Psoas muscle (tissue), 8 donors: Measurements from ENCODE around the gene SMARCA2. TPM values are rescaled to one million over a fixed set of nuclear protein-coding genes. Genes with fewer than 3 reads are reported as not detected.

ENCODE experiments used
- ATAC-seq, 4 donors: fragments of 200-7000 bp; cut with Tn5 transposase; one replicate each; pipeline ENCODE4 v1.9.1; 2020; ENCODE audit warnings: moderate library complexity in 3 of 4, mild to moderate bottlenecking in 2 of 4
- DNase-seq, 2 donors: peaks; one replicate each; pipeline ENCODE4 v3.0.0-alpha.2; 2020
- H3K27ac ChIP-seq: fragments of 200-600 bp; one replicate; pipeline ENCODE4 v1.8.0; 2022
- H3K27me3 ChIP-seq, 3 donors: fragments of 200-600 bp in 1 of 3; one replicate each; pipeline versions ENCODE4 v1.6.1 to v1.8.0; 2013 to 2022; ENCODE audit warnings: low read length in 2 of 3, mild to moderate bottlenecking in 2 of 3, moderate library complexity in 1 of 3; ENCODE audit not compliant: insufficient read depth in 3 of 3
- H3K36me3 ChIP-seq, 2 donors: fragments of 200-600 bp in 1 of 2; one replicate each; pipeline versions ENCODE4 v1.6.1 to v1.8.0; 2013 to 2022; ENCODE audit warnings: low read depth in 1 of 2, mild to moderate bottlenecking in 1 of 2, moderate library complexity in 1 of 2; ENCODE audit not compliant: insufficient read depth in 1 of 2
- H3K4me1 ChIP-seq: fragments of 200-600 bp; one replicate; pipeline ENCODE4 v1.8.0; 2022
- H3K4me3 ChIP-seq: fragments of 200-600 bp; one replicate; pipeline ENCODE4 v1.8.0; 2022; ENCODE audit warnings: mild to moderate bottlenecking
- H3K9me3 ChIP-seq: fragments of 200-600 bp; one replicate; pipeline ENCODE4 v1.8.0; 2022
- WGBS, 3 donors: extraction: QIAGEN DNeasy Blood & Tissue Kit; methylation state at CpG; one replicate each; pipeline versions ENCODE4 v1.1.6 to v1.1.7; 2013; 5-methylcytosine and 5-hydroxymethylcytosine counted together
- intact Hi-C, 2 donors: fragments of 100-400 bp; cut with DNase I; formaldehyde crosslinking; loops; one replicate each; pipeline versions ENCODE4 v1.11.0 to v1.14.2; 2022
- polyA plus RNA-seq, 3 donors: library from polyadenylated mRNA; stranded (reverse); fragments of 200-250 nt; gene quantifications; one replicate each; pipeline ENCODE4 v1.2.3, GENCODE V29; 2013
- total RNA-seq, 4 donors: library from RNA; stranded (reverse); fragmentation: NEBNext Ultra II Directional in 2 of 4; extraction: Animal tissue kit (Norgen Biotek cat#: 25700) in 2 of 4; gene quantifications; one replicate each; pipeline versions ENCODE4 v1.2.1 to v1.2.4, GENCODE V29; 2021 to 2023
- TF ChIP-seq, protein P1 (sequence below): fragments of 200-600 bp; IDR thresholded peaks from one replicate; pipeline ENCODE4 v1.8.0; 2022; ENCODE audit warnings: antibody characterized with exemption
- donor health status: healthy with polysubstance abuse.
- donor health status: DM: no; HTN: no; CAD: no; lungs with moderate emphysema.
- donor health status: Bipolar disorder and iron deficiency.
- donor health status: healthy.
- donor health status: DM: yes; HTN: yes; CAD: no.
- donor health status: DM: no; HTN: no; CAD: no.
- donor health status: DM: no; HTN: no; CAD: no.
- donor health status: DM: yes; HTN: yes; CAD: no.

The SMARCA2 gene
- total and polyA plus RNA-seq, 7 donors, result 13.8 to 97.2 (median 64.6) TPM

DNA sequence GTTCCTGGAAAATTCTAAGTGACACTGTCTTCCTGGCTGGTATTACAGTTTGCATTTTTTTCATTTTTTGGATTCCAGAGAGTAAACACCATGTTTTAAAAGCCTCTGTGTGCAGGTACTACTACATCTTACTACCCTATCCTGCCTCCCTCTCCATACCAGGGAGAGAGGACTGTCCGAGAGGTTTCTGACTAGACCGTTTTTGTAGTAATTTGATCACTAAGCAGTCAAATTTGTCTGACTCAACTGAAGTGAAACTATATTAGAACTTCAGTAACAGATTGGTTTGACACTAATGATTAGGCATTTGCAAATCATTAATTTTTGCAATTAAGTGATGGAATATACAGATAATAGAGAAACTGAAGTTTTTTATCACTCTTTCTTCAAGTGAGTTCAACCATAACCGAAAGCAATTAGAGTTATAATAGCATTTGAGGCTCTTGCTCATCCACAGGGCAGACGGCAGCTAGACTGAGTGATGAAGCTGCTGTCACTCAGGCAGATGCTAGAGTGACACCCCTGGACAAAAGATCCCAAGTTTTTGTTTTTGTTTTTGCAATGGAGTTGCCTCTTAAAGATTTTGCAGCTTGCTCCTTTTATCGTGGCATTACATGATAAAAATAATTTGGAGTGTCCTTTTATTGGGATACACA is 44.3 kb downstream of the SMARCA2 start:
- ATAC-seq, result no peak
- TF ChIP-seq, protein P1, sequence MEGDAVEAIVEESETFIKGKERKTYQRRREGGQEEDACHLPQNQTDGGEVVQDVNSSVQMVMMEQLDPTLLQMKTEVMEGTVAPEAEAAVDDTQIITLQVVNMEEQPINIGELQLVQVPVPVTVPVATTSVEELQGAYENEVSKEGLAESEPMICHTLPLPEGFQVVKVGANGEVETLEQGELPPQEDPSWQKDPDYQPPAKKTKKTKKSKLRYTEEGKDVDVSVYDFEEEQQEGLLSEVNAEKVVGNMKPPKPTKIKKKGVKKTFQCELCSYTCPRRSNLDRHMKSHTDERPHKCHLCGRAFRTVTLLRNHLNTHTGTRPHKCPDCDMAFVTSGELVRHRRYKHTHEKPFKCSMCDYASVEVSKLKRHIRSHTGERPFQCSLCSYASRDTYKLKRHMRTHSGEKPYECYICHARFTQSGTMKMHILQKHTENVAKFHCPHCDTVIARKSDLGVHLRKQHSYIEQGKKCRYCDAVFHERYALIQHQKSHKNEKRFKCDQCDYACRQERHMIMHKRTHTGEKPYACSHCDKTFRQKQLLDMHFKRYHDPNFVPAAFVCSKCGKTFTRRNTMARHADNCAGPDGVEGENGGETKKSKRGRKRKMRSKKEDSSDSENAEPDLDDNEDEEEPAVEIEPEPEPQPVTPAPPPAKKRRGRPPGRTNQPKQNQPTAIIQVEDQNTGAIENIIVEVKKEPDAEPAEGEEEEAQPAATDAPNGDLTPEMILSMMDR, result no peak
- intact Hi-C loops, result no loop called here
- H3K9me3 ChIP-seq, result no peaks in the 10 kb centered on the region
- H3K4me3 ChIP-seq, result no peak overlapping the region
- no peak for DNase-seq
- no peaks in the 10 kb centered on the region for H3K4me1 ChIP-seq
- WGBS, 3 donors, result 69 to 87% (median 75%) methylated on average over 5 of the region's 5 CpGs
- H3K27me3 ChIP-seq, result no peaks in the 10 kb centered on the region
- H3K27ac ChIP-seq, result no peak overlapping the region
- peaks cover 8 to 97% of the 10 kb centered on the region in 2 donors for H3K36me3 ChIP-seq

DNA sequence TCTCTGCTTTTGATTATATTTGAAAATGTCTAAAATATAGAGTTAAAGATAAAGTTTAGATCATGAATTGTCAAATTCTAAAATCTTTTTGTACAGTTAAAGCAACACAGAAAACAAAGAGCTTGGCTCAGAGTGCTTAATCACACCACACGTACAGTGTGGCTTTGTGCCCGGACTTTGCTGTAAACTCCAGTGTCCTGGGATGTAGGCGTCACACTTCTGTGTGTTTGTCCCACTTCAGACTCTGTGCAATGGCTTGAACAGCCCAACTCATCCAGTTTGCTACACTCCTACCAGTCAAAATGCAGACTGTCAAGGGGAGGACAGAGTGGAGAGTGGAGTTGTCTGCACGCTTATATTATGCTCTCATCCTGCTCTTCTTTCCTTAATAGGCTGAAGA is 45.3 kb downstream of the SMARCA2 start:
- no peak overlapping the region for H3K4me3 ChIP-seq
- H3K4me1 ChIP-seq, result no peaks in the 10 kb centered on the region
- 69 to 84% (median 82%) methylated on average over 4 of the region's 4 CpGs for WGBS, 3 donors
- peaks cover 8 to 97% of the 10 kb centered on the region in 2 donors for H3K36me3 ChIP-seq
- intact Hi-C loops, result no loop called here
- TF ChIP-seq, protein P1, result no peak
- no peak overlapping the region for H3K27ac ChIP-seq
- DNase-seq, result no peak
- H3K9me3 ChIP-seq, result no peaks in the 10 kb centered on the region
- no peak for ATAC-seq
- no peaks in the 10 kb centered on the region for H3K27me3 ChIP-seq

DNA sequence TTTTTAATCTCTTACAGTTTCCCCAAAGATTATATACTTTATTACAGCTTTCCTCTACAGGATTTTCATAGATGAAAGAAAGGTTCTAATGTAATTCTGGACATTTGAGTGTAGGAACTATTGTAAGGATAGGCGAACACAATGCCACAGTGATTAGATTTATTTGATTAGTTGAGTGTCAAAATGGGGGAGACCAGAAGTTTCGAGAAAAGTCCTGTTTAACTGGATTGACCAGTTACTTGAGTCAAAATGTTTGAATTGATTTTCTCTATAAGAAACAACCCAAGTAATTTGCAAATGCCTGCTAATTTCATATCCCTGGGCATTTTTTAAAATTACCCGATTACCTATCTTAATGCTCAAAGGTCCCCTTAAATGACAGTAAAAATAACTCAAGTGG is 50.6 kb downstream of the SMARCA2 start:
- WGBS, 3 donors, result 92 to 98% (median 96%) methylated on average over 3 of the region's 3 CpGs
- Histone ChIP-seq H3K36me3 (peaks cover 6 to 94% of the 10 kb centered on the region in 2 donors), H3K4me1 (no peaks in the 10 kb centered on the region), H3K27ac (no peak overlapping the region), H3K27me3 (no peaks in the 10 kb centered on the region), H3K4me3 (no peak overlapping the region), H3K9me3 (no peaks in the 10 kb centered on the region)
- no peak for ATAC-seq
- intact Hi-C loops, result no loop called here
- TF ChIP-seq, protein P1, result no peak
- no peak for DNase-seq

DNA sequence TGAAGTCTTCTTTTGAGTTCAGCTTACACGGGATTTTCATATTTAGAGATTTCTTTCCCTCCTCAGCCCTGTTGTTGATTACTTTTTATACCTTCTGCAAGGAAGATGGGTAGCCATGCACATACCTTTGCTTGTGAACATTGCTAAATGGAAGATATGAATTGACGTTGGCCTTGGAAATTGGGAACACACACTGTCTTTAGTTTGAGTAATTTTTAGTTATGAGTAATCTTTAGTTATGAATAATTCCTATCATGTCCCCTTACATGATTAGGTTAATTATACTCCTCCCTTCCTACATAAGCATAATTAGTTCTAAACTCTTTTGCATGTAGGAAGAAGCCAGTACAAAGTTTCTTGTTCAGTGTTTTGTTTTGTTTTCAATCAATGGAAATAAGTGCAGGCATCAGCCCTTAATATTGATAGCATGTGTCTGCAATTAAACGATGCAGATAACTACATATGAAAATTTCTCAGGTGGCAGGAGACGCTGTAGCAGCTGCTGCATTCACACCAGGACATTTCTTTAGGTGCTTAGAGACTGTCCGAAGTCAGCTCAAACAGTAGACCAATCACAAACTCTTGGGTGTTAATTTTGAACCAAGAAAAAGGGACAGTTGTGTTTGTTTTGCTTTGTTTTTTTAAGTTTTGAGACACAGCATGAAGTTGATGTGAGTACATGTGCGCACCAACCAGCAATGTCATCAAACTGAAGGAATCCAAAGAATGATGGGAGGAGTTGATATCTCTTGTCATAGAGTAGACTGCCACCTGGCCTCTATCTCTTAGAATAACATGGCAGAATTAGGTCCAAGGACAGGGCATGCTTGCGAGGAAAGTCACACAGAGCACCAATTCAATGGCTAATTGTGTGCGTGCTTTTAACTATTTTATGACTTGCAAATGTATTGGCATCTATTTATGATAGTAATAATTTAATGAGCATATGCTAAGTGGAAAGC is 51.4 kb downstream of the SMARCA2 start:
- Histone ChIP-seq H3K9me3 (no peaks in the 10 kb centered on the region), H3K27ac (no peak overlapping the region), H3K36me3 (peaks cover 4 to 94% of the 10 kb centered on the region in 2 donors), H3K4me3 (no peak overlapping the region), H3K4me1 (no peaks in the 10 kb centered on the region), H3K27me3 (no peaks in the 10 kb centered on the region)
- peak; percentile 60 to 69 (median 66) for ATAC-seq
- WGBS, 3 donors, result 70 to 77% (median 72%) methylated on average over 8 of the region's 8 CpGs
- TF ChIP-seq, protein P1, result peak; percentile 30
- DNase-seq, result no peak
- intact Hi-C loops, result no loop called here
